ENCODE results near the gene ANKRD28. TPM values are rescaled to one million over a fixed set of nuclear protein-coding genes. Genes with fewer than 3 reads are reported as not detected.

ANKRD28 gene
- polyA plus RNA-seq, 1 of the 3 experiments (the other 2 are of a cell fraction) = 74.8 TPM

DNA sequence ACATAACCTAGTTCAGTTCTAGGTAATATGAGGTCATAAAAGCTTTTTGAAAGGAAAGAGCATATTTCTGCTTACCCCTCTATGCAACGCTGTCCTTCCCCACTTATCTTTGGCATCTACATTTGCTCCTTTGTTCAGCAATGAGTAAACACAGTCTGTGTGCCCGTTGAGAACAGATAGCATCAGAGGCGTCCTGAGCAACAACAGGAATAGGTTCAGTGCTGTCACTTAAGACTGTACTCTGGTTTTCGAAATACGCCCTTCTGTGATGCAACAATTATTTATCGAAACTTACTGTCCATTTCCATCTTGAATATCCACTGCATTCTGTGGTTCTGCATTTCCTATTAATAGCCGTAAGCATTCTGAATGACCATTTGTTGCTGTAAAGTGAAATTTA, 111.9 kb downstream of the ANKRD28 start (continued):
- TF ChIP-seq, protein P1, sequence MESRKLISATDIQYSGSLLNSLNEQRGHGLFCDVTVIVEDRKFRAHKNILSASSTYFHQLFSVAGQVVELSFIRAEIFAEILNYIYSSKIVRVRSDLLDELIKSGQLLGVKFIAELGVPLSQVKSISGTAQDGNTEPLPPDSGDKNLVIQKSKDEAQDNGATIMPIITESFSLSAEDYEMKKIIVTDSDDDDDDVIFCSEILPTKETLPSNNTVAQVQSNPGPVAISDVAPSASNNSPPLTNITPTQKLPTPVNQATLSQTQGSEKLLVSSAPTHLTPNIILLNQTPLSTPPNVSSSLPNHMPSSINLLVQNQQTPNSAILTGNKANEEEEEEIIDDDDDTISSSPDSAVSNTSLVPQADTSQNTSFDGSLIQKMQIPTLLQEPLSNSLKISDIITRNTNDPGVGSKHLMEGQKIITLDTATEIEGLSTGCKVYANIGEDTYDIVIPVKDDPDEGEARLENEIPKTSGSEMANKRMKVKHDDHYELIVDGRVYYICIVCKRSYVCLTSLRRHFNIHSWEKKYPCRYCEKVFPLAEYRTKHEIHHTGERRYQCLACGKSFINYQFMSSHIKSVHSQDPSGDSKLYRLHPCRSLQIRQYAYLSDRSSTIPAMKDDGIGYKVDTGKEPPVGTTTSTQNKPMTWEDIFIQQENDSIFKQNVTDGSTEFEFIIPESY (IDR thresholded peaks at IDR 0.05; ENCODE audit: borderline replicate concordance, low read depth) = no peak
- TF ChIP-seq RAD21 (IDR thresholded peaks at IDR 0.05; ENCODE audit: low read length) (peak; percentile 29; the same call in 1 of the 2 replicates), FOSL2 (IDR thresholded peaks at IDR 0.05; ENCODE audit: borderline replicate concordance, low read depth) (peak; percentile 34; the same call in 1 of the 2 replicates)

DNA sequence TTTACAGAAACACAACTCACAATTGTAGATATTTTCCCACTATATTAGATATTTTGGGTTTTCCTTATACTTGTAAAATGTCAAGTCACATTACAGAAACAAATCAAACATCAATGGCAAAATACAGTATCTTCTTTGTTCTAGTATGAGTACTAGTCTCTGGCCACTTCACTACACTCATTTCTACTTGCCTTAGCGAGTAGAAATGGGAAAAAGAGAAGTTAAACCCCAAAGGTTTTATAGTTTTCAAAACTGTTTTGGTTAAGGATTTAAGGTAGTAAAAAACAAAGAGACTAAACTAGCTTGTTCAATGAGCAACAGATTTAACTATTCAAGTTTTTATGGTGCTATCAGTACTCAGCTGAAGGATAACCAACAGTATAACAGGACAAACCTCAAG, 114.5 kb downstream of the ANKRD28 start:
- ChIA-PET CTCF (interaction anchor here (0.8 kb wide), 1 partner anchor 37 kb away, joined by 3 read pairs; no protein-coding TSS in a partner anchor), POLR2A (no interaction called here)
- H4K20me1 ChIP-seq (ENCODE audit: insufficient read depth) = no peaks in the 10 kb centered on the region
- 98% methylated on average over 1 of the region's 1 CpG for WGBS (ENCODE audit: low lambda C conversion rate)
- H2AFZ ChIP-seq (ENCODE audit: low read depth) = no peak overlapping the region
- H3K4me1 ChIP-seq (ENCODE audit: control insufficient read depth in 1 of 2, insufficient read depth in 2 of 2, low read depth in 1 of 2, low read length in 1 of 2) = peaks cover 29 to 33% of the 10 kb centered on the region in 2 experiments
- peaks cover 33% of the 10 kb centered on the region for H3F3A ChIP-seq (replicated peaks; ENCODE audit: insufficient read depth)
- H3K36me3 ChIP-seq (replicated peaks in 1 of 2; ENCODE audit: control insufficient read depth in 1 of 2, insufficient read depth in 2 of 2, low read length in 1 of 2) = peaks cover 72 to 92% of the 10 kb centered on the region in 2 experiments
- H3K27ac ChIP-seq (ENCODE audit: low read depth in 2 of 2, low read length in 1 of 2) = peak overlapping the region; percentile 56 to 88
- no peak overlapping the region for H3K4me3 ChIP-seq (ENCODE audit: low read depth in 2 of 2, low read length in 1 of 2)
- no peaks in the 10 kb centered on the region for H3K27me3 ChIP-seq (ENCODE audit: insufficient read depth)
- H3K9me2 ChIP-seq = no peaks in the 10 kb centered on the region
- TF ChIP-seq, protein P2, sequence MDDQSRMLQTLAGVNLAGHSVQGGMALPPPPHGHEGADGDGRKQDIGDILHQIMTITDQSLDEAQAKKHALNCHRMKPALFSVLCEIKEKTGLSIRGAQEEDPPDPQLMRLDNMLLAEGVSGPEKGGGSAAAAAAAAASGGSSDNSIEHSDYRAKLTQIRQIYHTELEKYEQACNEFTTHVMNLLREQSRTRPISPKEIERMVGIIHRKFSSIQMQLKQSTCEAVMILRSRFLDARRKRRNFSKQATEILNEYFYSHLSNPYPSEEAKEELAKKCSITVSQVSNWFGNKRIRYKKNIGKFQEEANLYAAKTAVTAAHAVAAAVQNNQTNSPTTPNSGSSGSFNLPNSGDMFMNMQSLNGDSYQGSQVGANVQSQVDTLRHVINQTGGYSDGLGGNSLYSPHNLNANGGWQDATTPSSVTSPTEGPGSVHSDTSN (IDR thresholded peaks at IDR 0.05) = no peak
- no peaks in the 10 kb centered on the region for H3K9me3 ChIP-seq
- DNase-seq = no peak
- no peak overlapping the region for H3K9ac ChIP-seq
- H3K79me2 ChIP-seq (ENCODE audit: insufficient read depth) = peaks cover 55% of the 10 kb centered on the region
- H3K4me2 ChIP-seq = no peak overlapping the region

DNA sequence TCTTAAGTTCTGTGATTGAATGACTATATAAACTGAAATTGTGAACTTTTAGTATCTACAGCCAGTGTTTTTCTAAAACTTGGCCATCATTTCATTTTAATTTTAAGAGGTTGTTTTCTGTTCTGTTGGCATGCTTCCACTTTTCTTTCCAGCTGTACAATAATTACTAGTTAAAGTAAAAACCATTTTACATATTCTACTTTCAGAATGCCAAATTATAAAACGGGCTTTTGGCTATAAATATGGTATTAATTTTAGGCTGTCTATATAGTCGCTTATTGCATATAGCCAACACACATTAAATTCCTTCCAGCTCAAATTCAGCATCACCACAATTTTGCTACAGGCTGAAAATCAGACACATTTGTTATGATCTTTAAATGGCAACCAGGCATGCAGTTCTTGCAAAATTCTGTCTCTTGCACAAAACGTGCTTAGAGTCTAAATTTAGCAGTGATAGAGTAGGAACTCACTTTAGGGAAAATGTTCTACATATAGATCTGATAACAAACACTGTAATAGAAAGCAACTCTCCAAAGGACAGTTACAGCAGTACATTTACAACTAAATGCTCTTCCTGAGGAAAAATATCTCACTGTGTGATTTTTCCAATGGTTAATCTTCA, 115.1 kb downstream of the ANKRD28 start:
- peaks cover 37% of the 10 kb centered on the region for H3F3A ChIP-seq (replicated peaks; ENCODE audit: insufficient read depth)
- H3K4me1 ChIP-seq (ENCODE audit: control insufficient read depth in 1 of 2, insufficient read depth in 2 of 2, low read depth in 1 of 2, low read length in 1 of 2) = peaks cover 29 to 33% of the 10 kb centered on the region in 2 experiments
- peak overlapping the region; percentile 56 to 88; a peak in 3 of 4 replicates for H3K27ac ChIP-seq (ENCODE audit: low read depth in 2 of 2, low read length in 1 of 2)
- H2AFZ ChIP-seq (ENCODE audit: low read depth) = no peak overlapping the region
- H3K4me2 ChIP-seq = peak overlapping the region; percentile 17; the same call in 1 of the 2 replicates
- H3K4me3 ChIP-seq (ENCODE audit: low read depth in 2 of 2, low read length in 1 of 2) = no peak overlapping the region
- ChIA-PET POLR2A (no interaction called here), CTCF (interaction anchor here (0.8 kb wide), 1 partner anchor 48 kb away, joined by 3 read pairs; no protein-coding TSS in a partner anchor)
- no peaks in the 10 kb centered on the region for H3K9me3 ChIP-seq
- H4K20me1 ChIP-seq (ENCODE audit: insufficient read depth) = no peaks in the 10 kb centered on the region
- TF ChIP-seq GATA2 (CRISPR knock-in tag; IDR thresholded peaks at IDR 0.05) (peak; percentile 75), MXI1 (IDR thresholded peaks at IDR 0.05; ENCODE audit: low read depth, low read length) (peak; percentile 68; the same call in 1 of the 2 replicates)
- TF ChIP-seq, protein P3, sequence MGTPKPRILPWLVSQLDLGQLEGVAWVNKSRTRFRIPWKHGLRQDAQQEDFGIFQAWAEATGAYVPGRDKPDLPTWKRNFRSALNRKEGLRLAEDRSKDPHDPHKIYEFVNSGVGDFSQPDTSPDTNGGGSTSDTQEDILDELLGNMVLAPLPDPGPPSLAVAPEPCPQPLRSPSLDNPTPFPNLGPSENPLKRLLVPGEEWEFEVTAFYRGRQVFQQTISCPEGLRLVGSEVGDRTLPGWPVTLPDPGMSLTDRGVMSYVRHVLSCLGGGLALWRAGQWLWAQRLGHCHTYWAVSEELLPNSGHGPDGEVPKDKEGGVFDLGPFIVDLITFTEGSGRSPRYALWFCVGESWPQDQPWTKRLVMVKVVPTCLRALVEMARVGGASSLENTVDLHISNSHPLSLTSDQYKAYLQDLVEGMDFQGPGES (IDR thresholded peaks at IDR 0.05; ENCODE audit: low read depth, low read length) = no peak
- DNase-seq = no peak
- H3K9me2 ChIP-seq = no peaks in the 10 kb centered on the region
- H3K9ac ChIP-seq = no peak overlapping the region
- peaks cover 72 to 92% of the 10 kb centered on the region in 2 experiments for H3K36me3 ChIP-seq (replicated peaks in 1 of 2; ENCODE audit: control insufficient read depth in 1 of 2, insufficient read depth in 2 of 2, low read length in 1 of 2)
- H3K79me2 ChIP-seq (ENCODE audit: insufficient read depth) = peaks cover 55% of the 10 kb centered on the region
- WGBS (ENCODE audit: low lambda C conversion rate) = 33% methylated on average over 3 of the region's 3 CpGs
- H3K27me3 ChIP-seq (ENCODE audit: insufficient read depth) = no peaks in the 10 kb centered on the region

All from SK-N-SH (cell line).